HG02759 (cell line): ENCODE results near the gene SNX21.
A peak's percentile ranks its signal among the peaks of the same experiment; 100 is the strongest.

Experiments
- ATAC-seq: cut with Tn5 transposase; IDR thresholded peaks from one replicate; pipeline ENCODE4 v1.9.1; 2021; ENCODE audit warnings: mild to moderate bottlenecking, moderate library complexity; ENCODE audit not compliant: unreplicated experiment

Gene SNX21

DNA sequence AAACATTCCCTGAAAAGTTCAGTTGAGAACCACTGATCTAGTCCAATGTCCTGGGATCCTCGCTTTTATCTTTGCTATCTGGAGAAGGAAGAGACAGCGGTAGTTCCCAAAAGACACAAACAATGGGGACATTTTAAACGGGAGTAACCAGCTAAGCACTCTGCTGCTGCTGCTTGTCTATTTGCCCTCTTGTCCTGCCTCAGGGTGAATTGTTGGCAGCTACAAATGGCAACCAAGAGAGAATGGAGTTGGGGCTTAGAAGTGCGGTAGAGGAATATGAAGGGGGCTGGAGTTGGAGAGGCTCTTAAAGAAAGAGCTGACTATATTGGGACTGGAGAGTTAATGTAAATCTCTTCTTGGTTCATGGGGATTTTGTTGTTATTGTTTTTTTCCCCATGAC lies 41.0 kb downstream of the SNX21 start:
- no peak for ATAC-seq

DNA sequence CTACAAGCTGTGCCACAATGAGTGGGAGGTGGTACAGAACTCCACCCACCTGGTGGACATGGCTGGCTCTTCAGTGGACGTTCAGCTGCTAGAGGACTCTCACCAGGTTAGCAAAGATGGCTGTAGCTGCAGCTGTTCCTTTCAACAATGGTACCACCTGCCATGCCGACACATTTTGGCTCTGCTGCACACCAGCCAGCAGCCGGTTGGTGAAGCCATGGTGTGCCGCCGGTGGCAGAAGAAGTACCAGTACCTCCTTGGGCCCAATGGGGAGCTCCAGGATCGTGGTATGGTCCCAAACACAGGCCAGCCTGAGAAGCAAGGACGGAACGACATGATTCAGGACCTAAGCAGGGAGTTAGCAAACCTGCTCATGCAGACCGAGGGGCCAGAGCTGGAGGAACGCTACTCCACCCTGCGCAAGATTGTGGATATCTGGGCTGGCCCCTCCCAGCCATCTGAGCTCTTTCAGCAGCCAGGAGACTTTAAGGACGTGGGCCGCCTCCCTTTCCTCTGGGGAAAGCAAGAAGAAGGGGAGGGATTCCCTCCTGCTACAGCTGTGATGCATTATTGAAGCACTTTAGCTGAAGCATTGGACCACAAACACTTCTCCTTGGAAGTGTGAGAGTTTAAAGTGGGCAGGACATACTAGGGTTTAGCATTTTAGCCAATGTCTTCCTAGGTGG lies 44.6 kb downstream of the SNX21 start:
- ATAC-seq = no peak

DNA sequence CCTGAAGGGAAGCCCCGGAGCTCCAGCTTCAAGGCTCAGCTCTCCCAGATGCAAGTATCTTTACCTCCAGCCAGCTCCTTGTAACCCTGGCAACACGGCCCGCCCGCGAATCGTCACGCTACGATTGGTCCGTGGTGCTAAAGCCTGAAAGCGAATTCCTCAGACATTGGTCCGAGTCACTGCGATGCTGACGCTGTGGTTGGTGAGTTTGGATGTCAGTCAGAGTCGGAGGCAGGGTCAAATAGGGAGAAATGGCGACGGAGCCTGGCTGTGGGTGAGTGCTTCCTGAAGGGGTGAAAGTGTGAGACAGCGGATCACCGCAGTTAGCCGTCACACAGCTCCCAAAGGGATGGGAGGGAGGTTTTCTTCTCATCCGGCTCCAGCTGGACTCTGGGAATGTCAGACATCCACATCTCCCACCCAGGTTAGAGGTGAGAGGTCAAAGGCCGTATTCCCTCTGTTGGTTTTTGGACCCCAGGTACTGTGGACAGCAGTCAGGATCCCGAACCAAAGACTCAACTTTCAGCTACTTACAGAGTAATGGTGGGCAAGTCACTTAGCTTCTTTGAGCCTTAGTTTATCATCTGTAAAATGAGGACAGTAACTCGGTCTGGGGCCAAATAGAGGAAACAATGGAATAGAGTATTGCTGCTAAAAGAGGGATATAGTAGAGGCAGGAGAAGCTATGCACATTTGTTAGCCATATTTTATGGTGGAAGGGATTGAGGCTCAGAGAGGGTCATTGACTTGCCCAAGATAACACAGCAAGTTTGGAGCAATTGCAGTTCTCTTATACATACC lies 47.6 kb downstream of the SNX21 start, which contains the start of gene ZSWIM1:
TSS of gene ZSWIM1 (plus strand) at position 240 of the 801 bp plus-strand sequence. CDS start 1,366 bp downstream, outside the sequence.
- ATAC-seq = peak; percentile 98

DNA sequence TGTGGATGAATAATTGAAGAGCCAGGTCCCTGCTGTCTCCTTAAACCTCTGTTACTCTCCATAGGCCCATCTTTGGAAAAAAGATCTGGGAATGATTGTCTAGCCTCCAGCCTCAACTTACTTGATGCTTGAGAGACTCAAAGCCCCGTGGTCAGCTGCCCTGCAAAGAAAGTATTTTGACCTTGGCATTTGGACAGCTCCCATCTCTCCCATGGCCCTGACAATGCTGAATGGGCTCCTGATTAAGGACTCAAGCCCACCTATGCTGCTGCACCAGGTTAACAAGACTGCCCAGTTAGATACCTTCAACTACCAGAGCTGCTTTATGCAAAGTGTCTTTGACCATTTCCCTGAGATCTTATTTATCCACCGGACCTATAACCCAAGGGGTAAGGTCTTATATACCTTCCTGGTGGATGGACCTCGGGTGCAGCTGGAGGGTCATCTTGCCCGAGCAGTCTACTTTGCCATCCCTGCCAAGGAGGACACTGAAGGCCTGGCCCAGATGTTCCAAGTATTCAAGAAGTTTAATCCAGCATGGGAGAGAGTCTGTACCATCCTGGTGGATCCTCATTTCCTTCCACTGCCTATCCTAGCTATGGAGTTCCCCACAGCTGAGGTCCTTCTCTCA lies 49.0 kb downstream of the SNX21 start:
- ATAC-seq = no peak

DNA sequence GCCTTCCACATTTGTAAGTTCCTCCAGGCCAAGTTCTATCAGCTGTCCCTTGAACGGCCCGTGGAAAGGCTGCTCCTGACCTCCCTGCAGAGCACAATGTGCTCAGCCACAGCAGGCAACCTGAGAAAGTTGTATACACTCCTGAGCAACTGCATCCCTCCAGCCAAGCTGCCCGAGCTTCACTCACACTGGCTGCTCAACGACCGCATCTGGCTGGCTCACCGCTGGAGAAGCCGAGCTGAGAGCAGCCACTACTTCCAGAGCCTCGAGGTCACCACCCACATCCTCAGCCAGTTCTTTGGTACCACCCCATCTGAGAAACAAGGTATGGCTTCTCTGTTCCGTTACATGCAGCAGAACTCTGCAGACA lies 49.5 kb downstream of the SNX21 start:
- ATAC-seq = no peak

DNA sequence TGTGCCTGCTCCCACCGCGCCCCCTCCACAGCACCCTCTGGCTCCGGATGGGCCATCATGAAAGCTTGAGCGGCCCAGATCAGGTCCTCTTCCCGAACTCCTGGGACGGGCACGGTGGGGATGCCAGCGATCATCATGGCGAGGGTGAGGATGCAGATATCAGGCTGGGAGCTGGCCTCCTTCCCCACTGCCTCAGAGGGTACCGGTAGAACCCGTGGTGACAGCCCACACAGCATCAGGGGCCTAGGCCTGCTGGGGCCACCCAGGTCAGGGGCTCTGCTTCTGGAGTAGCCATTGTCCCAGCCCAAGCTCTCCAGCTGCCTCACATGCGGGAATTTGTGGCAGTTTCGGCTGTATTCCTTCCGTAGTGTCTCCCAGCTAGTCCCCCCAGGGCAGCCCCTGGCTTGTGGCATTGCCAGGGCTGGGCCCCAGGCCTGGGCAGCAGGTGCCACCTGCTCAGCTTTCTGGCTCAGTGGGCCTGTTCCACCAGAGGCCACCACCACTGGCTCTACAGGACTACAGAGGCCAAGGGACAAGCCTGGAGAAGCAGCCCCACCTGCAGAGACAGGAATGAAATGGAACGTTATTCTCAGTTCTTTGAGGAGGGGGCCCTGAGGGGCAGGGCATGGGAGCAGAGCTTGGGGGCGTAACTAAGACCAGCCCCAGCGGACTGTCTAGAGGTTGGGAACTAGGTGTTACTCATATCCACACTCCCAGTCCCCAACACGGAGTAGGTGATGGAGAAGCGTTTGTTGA lies 53.2 kb downstream of the SNX21 start:
- ATAC-seq = no peak

DNA sequence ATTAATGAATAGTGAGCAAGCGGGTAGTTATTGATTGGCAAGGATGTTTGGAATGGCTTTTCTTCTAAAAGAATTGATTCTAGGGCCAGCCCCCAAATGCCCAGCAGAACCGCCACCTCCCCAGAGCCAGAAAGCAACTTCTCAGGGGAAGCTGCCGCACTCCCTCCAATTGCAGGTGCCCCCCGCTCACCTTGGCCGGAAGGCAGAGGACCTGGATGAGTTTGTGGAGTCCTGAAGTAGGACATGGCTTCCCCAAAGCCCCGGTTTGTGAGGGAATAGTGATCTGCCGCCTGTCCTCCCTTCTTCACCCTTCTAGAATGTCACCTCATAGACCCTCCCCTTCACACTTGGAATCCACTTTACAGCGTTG lies 53.7 kb downstream of the SNX21 start, which contains the start of gene SPATA25:
TSS of gene SPATA25 (minus strand) at position 277 of the 370 bp plus-strand sequence. CDS start at position 245, 32 bp downstream.
- no peak for ATAC-seq

DNA sequence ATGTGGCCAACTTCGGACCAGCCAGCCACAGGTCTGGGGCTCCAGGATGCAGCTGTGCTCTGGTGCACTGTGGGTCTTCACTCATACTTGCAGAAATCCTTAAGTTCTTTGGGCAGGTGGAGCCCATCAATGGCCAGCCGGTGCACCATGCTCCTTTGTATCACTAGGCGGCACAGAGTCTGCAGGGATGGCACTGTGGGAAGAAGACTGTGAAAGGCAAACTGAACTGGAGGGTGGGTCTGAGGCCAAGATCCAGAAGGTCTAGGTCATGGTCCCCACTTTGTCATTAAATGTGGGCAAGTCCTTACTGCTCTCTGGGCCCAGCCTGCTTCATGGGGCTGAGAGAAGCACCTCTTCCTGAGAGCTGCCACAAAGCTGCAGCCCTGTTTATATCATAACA lies 55.1 kb downstream of the SNX21 start:
- ATAC-seq = no peak

DNA sequence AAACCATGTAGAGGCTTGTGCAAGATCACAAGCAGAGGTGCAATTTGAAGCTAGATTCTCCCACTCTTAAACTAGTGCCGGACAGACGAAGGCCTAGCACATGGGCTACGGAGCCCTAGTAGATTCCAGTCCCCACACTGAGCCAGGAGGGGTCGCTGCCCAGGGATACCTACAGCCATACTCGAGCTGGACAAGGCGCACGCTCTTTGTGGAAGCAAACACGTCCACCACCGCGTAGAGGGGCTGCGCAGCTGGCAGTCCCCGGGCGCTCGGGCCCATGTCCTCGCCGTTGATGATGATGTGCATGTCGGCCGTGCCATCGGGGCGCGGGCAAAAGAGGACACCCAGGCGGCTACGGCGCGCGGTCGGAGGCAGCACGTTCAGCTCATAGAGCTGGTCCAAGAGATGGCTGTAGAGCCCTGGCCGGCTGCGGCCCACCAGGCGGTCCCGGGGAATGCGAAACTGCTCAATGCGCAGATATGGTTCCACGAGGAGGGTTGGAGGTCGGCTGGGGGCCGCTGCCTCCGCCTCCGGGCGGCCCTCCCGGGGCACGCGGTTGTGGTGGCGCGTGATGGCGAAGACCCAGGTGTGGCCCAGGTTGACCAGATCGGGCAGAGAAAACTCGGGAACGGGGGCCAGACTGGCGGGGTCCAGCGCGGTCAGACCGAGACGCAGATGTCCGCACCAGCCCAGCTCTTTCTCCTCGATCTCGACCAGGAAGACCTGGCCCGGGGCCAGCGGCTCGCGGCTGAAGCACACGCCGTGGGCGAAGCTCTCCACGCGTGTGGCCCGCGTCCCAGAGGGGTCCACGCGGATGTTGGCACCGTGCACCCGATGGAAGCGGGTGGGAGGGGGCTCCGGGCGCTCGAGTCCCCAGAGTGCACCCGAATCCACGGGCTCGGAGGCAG lies 56.7 kb downstream of the SNX21 start:
- peak; percentile 20 for ATAC-seq

DNA sequence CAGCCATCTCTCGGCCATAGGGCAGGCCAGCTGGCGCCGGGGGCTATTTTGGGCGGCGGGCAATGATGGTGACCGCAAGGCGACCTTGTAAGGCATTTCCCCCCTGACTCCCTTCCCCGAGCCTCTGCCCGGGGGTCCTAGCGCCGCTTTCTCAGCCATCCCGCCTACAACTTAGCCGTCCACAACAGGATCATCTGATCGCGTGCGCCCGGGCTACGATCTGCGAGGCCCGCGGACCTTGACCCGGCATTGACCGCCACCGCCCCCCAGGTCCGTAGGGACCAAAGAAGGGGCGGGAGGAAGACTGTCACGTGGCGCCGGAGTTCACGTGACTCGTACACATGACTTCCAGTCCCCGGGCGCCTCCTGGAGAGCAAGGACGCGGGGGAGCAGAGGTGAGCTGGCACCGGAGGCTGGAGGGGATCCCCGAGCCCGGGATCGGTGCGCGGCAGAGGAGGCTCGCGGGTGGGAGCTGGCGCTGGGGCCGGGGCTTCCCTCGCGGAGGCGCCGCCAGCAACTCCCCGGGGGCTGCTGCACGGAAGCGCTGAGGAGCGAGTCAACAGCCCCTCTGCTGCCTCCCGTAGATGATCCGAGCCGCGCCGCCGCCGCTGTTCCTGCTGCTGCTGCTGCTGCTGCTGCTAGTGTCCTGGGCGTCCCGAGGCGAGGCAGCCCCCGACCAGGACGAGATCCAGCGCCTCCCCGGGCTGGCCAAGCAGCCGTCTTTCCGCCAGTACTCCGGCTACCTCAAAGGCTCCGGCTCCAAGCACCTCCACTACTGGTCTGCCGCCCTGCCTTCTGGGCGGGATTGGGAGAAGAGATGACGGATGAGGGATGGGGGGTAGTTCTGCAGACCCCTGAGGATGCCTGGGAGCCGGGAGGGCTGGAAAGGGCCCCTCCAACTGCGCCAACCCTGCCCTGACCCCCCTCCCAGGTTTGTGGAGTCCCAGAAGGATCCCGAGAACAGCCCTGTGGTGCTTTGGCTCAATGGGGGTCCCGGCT lies 57.7 kb downstream of the SNX21 start, which contains the start of the genes CTSA and NEURL2:
TSS of gene CTSA (plus strand) at position 351 of the 999 bp plus-strand sequence. CDS start at position 585, 234 bp downstream.
TSS of gene NEURL2 (minus strand) at position 224 of the 999 bp plus-strand sequence. CDS start at position 7, 217 bp downstream.
- ATAC-seq = peak; percentile 82

DNA sequence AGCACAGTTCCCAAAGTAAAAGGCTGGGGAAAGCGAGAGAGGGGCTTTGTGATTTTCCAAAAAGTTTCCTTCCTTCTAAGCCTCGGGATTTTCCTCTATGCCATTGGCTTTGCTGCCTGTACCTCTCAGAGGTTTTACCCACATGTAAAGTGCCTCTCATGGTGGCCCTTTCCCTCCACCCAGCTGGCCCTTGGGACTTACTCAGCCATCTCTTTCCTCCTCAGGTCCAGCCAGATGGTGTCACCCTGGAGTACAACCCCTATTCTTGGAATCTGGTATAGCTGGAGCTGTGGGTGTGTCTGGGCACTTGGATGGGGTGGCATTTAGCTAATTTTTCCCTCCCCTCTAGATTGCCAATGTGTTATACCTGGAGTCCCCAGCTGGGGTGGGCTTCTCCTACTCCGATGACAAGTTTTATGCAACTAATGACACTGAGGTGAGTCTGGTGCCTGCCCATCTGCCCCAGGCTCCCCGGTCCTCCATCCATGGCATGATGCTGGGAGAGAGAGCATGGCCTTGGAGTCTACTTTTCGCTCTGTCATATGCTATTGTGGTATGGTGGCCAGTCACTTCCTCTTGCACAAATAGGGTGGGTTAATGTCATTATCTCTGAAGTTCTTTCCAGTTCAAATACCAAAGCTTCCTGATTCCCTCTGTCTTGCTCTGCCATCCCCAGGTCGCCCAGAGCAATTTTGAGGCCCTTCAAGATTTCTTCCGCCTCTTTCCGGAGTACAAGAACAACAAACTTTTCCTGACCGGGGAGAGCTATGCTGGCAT lies 58.6 kb downstream of the SNX21 start:
- no peak for ATAC-seq
